Right lobe of liver (tissue), 4 donors: Measurements from ENCODE around the gene APPBP2.
"Not testable (repeated sequence)": the region's sequence is repeated elsewhere in the genome, so short reads cannot be mapped to it uniquely, and the experiment has no call there.

ENCODE experiments used
- CTCF ChIP-seq, 4 donors: fragments of 200-600 bp in 3 of 4; fragments of 450-650 bp in 1 of 4; IDR thresholded peaks; one replicate each; pipeline versions ENCODE4 v1.5.1 to v1.8.0; 2016 to 2022; ENCODE audit warnings: antibody characterized with exemption in 4 of 4, mild to moderate bottlenecking in 2 of 4
- POLR2A ChIP-seq: fragments of 450-650 bp; IDR thresholded peaks from one replicate; pipeline ENCODE4 v1.6.1; 2017; ENCODE audit warnings: antibody characterized with exemption, mild to moderate bottlenecking
- donor health status: DM: no; HTN: no; CAD: no.
- donor health status: DM: no; HTN: no; CAD: no.
- donor health status: DM: no; HTN: yes; CAD: no.

- TF ChIP-seq POLR2A; CTCF (IDR thresholded peaks at IDR 0.05): not testable (repeated sequence)
These were observed 106.2 kb downstream of the APPBP2 start for GRCh38 chr17:60419875-60420274.
